Activated T-helper 1 cell treated with anti-CD3 and anti-CD28 coated beads, Interleukin-2, amount 50 U/mL, for 16 hours (primary cell): ENCODE measurements around the gene FKTN.
"Not testable (repeated sequence)": the region's sequence is repeated elsewhere in the genome, so short reads cannot be mapped to it uniquely, and the experiment has no call there.

Experiments used
- DNase-seq, 2 donors: peaks; one replicate each; pipeline ENCODE4 v3.0.0-alpha.2; 2020; ENCODE audit warnings: low read depth in 1 of 2, low spot score in 1 of 2

FKTN gene

DNA sequence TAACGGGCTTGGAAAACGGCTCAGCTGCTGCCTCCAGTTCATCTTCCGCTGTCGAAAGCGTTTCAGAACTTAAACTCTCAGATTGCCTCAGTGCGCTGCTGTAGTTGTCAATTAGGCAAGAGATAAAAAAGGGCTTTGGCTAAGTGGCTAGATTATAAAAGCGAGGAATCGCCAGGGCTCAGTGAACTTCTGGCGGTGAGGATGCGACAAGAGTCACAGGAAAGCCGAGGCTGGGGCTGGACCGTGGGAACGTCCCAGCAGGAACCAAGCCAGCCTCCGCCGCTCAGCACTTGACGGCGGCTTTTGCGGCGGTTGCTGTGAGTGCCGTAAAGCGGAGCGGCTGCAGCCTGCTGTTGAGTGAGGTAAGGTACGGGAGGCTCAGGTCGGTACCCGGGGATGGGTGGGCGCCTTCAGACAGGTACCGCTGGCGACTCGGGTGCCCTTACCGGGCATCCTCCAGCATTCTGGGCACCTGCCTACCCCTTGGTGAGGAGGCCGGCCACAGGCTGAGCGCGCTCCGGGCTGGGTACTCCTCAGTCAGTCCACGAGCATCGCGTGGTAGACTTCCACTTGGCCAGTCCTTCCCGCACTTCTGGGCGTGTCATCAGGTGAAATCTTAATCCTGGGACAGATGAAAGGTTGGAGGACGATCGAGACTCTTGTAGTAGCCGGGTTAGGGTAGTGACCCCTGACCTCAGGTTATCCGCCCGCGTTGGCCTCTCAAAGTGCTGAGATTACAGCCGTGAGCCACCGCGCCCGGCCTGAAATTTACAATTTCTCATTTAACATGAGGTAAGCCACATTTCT, at the start of gene FKTN:
Gene FKTN (plus strand): TSS at position 328 of the 807 bp plus-strand sequence. CDS start 16,902 bp downstream, outside the sequence.
- DNase-seq, result peak; percentile 42 to 58

DNA sequence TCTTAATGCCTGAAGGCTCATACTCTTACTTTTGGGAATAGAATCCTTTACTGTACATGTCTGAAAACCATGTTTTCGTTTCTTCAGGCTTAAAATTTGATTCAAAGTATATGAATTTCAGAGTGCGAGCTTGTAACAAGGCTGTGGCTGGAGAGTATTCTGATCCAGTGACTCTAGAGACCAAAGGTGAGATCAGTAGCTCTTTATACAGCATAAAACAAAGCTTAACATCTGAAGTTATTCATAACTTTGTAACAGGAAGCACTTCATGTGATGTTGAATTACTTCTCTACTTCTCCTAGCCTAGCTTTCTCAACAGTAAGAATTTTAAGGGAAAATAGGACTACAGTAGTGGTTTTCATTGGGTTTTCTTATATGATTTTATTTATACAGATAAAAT, 49.4 kb upstream of the FKTN start:
- no peak for DNase-seq

DNA sequence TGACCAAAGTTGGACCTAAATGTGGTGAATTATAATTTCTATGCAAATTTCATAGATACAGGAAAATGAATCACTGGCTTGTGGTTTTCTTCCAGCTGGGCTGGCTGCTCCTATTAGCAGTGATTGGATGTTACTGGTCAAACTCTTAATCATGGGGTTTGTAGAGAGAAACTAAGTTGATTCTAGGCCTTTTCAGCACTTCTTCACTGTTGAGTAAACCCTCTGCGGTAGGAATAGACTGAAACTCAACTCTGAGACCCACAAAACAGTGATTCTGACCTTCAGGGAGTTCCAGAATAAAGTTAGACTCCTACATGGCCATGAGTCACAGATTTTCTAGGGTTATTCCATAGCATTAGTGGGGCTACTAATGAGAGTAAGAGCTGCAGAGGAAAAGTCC, 47.9 kb upstream of the FKTN start:
- no peak for DNase-seq

DNA sequence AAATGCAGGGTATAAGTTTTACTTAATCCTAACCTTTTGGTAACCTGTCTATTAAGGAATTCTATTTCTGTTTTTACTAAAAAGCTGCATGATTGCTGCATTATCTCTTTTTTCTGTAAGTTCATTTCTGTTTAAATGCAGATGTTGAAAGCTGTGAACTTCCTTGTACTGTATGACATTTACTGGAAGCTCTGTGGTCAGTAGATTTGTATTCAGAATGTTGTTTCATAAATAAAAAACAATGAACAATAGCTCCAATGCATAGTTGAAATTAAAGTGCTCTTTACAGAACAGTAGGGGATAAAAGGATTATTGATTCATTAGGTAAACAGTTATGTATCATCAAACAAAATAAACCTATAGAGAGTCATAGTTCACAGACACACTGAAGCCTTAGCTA, 46.5 kb upstream of the FKTN start:
- DNase-seq, result no peak

DNA sequence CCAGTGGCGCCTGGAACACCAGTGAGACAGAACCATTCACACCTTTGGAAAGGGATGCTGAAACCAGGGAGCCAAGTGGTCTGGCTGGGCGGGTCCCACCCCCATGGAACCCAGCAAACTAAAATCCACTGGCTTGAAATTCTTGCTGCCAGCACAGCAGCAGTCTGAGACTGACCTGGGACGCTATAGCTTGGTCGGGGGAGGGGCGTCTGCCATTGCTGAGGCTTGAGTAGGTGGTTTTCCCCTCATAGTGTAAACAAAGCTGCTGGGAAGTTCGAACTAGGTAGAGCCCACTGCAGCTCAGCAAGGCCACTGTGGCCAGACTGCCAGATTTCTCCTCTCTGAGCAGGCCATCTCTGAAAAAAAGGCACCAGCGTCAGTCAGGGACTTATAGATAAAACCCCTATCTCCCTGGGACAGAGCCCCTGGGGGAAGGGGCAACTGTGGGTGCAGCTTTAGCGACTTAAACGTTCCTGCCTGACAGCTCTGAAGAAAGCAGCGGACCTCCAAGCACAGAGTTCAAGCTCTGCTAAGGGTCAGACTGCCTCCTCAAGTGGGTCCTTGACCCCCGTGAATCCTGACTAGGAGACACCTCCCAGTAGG, 42.0 kb upstream of the FKTN start:
- no peak for DNase-seq

DNA sequence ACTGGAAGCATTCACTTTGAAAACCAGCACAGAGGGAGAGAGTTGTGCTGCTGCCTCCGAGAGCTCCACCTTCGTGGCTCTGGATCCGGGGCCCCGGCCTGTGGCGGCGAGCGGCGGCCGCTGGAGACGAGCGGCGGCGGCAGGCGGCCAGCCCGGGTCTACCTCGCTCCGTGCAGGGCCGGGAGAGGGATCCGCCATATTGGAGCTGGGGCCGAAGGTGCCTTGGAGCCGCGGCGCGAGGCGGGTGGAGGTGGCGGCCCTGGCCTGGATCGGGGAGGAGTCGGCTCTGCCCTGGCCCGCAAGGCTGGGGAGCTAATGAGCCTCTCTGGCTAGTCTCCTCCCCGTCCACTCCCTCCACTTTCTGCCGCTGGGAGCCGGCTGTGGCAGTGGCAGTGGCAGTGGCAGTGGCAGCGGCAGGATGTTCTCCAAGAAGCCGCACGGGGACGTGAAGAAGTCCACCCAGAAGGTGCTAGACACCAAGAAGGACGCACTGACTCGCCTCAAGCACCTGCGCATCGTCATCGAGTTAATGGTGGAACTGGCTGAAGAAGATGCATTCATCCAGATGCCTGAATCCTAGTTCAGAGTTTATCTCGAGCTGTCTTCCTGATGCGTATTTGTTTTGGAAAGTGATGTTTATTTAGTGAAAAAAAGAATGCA, 38.1 kb upstream of the FKTN start:
- DNase-seq, result peak in 1 of 2 donors; percentile 19

DNA sequence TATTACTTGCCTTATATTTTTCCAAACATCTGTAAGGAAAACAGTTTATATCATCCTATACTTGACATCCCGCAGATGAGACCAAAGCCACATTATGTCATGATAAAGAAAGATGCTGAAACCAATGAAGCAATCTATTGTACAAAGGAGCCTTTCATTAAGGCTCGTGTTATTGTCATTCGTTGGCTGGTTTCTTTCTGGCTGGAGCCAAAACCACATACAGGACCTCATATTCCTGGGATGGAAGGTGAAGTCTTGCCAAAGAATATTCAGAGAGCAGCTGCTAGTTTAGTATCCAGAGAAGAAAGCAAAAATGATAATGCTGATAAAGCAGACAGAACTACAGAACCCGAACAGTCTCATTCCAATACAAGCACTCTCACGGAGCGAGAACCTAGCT, 36.9 kb upstream of the FKTN start:
- not testable (repeated sequence) for DNase-seq

DNA sequence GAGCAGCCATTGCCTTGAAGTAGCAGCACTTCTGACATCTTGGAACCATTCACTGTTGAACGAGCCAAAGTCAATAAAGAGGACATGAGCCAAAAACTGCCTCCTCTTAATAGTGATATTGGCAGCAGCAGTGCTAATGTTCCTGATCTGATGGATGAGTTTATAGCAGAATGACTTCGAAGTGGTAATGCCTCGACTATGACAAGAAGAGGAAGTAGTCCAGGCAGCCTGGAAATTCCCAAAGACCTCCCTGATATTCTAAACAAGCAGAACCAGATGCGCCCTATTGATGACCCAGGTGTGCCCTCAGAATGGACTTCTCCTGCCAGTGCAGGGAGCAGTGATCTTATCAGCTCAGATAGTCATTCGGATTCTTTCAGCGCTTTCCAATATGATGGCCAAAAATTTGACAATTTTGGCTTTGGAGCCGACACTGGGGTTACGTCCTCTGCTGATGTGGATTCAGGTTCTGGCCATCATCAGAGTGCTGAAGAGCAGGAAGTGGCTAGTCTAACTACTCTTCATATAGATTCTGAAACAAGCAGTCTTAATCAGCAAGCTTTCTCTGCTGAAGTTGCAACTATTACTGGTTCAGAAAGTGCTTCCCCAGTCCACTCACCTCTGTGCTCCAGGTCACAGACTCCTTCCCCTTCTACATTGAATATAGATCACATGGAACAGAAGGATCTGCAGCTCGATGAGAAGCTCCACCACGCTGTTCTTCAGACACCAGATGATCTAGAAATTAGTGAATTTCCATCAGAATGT, 35.1 kb upstream of the FKTN start:
- not testable (repeated sequence) for DNase-seq

DNA sequence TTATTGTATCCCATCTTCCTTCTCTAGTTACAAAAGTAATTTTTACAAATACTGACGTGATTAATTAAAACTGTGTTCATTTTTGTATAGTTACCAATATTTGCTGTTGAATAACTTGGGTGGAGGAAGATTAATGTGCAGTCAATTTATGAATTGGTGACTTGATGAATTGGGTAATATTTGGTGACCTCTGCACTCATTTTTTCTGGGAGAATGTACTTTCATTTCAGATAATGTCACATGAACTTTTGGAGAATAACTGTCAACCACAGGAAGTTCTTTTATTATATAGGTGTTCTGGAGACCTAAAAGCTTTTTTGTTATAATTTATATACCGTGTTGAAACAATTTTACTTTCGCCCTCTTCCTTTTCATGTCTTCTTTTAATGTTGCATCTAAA, 26.4 kb upstream of the FKTN start:
- DNase-seq, result no peak

DNA sequence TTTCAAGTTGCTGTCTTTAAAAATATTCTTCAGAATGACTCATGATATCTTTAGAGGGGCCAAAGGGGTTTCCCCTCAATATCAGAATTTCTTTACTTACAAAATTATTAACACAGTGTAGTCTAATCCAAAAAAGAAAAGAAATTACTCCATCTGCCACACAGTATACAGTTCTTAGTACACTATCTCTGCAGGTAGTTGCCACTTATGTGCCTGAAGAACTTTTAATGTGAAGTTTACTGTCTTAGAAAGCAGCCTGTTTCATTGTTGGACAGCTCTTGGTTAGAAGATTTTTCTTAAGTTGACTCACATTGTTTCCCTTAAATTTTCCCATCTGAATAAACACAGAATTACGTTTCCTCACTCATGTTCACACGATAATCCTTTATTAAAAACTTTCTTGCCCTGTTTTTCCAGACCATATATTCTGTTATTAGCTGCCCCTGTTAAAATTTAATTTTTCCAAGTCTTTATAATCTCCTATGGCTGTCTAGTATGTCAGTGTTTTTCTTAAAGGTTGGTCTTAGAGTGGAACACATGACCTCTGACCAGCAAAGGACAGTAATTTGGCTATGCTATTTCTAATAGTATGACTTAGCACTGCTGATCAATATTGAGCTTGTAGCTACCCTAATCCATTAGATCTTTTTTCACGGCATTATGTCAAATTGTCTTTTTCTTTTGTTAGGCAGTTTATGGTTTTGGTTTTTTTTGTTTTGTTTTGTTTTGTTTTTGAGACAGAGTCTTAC, 21.8 kb upstream of the FKTN start:
- DNase-seq, result no peak

DNA sequence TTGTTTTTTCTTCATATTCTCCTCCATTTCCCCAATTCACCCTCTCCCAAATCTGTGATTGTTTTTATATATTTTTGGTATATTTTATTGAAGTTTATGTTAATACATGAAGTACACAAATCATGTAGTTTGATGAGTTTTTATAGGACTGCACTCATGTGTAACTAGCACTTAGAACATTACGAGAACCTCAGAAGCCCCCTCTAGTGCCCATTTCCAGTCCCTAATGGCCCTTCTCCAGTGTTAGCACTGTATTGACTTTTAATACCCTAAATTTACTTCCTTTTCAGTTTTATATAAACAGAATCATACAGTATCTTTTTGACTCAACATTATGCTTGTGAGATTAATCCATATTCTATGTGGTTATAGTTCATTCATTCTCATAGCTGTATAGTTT, 18.5 kb upstream of the FKTN start:
- no peak for DNase-seq

DNA sequence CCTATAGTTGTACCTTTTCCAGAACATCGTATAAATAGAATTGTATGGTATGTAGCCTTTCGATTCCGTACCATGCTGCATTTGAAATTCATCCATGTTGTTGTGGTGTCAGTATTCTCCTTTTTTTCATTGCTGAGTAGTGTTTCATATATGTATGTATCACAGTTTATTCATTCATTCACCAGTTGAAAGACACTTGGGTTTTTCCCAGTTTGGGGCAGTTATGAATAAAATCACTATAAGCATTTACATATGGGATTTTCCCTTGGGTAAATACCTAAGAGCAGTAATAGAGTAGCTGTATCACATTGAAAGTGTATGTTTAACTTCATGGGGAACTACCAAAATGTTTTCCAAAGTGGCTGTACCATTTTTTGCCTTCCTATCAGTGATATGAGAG, 16.1 kb upstream of the FKTN start:
- no peak for DNase-seq

DNA sequence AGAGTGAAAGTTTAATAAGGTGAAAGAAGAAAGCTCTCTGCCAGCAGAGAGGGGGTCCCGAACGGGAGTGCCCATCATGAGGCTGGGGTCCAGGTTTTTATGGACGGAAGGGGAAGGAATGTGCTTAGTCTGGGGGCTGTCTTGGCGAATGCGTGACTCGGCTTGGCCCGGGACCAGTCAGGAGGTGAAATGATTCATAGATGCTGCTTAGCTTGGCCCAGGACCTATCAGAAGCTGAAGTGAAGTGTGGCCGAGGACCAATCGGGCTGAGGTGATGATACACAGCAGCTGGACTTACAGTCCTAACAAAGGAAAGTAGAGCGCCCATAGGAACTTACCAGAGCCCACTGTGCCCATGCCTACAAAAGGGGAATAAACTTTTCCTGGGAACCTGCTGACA, 3.9 kb upstream of the FKTN start:
- DNase-seq, result no peak

DNA sequence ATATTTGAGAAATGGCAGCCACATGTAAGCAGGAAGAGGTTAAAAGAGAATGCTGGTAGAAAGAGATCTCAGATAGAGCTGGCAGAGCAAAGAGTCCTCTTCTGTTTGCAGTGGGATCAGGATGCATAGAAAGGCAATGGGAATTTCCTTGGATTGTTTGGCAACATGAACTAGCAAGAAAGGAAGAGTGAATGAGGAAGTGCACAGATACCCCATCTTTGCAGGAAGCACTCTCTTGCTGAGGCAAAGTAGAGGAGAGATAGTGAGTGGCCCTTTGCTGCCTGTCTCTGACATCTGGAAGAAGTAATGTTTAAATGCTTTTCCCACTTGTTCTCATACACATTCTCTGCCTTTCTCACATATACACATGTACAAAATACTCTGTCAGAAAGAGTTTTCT, 14.5 kb downstream of the FKTN start:
- no peak for DNase-seq

DNA sequence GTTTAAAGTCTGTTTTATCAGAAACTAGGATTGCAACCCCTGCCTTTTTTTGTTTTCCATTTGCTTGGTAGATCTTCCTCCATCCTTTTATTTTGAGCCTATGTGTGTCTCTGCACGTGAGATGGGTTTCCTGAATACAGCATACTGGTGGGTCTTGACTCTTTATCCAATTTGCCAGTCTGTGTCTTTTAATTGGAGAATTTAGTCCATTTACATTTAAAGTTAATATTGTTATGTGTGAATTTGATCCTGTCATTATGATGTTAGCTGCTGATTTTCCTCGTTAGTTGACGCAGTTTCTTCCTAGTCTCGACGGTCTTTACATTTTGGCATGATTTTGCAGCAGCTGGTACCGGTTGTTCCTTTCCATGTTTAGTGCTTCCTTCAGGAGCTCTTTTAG, 22.0 kb downstream of the FKTN start:
- DNase-seq, result not testable (repeated sequence)

DNA sequence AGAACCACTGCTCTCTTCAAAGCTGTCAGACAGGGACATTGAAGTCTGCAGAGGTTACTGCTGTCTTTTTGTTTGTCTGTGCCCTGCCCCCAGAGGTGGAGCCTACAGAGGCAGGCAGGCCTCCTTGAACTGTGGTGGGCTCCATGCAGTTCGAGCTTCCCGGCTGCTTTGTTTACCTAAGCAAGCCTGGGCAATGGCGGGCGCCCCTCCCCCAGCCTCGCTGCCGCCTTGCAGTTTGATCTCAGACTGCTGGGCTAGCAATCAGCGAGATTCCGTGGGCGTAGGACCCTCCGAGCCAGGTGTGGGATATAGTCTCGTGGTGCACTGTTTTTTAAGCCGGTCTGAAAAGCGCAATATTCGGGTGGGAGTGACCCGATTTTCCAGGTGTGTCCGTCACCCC, 23.6 kb downstream of the FKTN start:
- DNase-seq, result not testable (repeated sequence)

DNA sequence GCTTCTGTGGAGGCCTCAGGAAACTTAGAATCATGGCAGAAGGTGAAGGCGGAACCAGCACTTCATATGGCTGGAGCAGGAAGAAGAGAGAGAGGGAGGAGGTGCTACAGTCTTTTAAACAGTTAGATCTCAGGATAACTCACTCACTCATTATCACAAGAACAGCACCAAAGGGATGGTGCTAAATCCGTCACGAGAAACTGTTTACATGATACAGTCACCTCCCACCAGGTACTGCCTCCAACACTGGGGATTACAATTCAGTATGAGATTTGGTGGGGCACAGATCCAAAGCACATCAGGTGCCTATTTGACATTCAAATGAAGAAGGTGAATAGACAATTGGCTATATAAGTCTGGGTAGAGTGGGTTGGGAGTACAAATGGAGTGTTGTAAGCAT, 35.2 kb downstream of the FKTN start:
- no peak for DNase-seq

DNA sequence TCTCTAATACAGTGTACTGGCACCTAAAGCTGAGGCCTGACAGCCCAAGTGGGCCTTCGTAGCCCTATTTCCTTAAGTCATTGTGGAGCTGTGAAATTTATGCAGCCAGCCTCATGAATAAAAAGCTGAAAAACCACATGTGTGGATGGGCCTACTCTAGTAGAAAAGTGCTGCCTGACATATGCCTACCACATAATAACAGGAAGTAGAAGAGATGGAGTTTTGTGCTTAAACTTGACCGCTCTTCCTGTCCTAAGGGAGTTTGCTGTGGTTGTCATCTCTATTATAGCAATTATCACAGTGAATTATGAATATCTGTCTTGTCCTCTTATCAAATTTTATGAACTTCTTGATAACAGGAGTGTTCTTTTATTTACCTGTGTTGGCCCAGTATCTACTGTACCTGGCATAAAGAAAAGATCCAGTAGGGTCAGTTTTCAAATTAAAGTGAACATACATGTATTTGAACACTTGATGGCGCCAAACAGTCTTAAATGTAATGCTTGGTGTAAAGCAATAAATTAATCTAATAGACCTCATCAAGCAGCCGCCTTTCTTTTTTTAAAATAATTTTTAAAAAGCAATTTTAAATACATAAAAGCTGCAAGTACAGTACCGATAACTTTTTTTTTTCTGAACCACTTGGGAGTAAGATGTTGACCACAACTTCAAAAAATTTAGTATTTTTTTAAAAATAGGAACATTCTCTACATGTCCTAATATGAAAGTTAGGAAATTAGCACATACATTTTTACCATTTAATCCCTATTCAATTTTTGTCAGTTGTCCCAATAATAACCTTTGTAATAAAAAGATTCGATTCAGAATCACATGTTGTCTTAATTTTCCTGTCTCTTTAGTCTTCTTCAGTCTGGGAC, 51.0 kb downstream of the FKTN start:
- DNase-seq, result no peak

DNA sequence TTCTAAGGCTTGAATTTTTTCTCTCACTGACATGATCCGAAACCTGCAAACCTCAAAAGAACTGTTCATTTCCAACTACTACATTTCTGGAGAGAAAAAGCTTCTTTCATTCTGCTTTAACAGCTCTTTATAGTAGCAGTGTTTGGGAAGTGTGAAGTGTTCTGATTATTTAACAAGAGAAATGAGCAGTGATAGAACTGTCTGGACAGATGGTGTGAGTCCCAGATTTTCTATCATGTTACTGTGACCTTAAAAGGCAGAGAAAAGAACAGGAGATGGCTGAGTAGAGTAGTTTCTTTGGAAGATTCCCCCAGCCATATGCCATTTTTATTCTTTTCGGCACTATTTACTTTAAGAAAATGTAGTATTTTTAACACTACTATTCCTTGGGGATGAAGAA, 63.1 kb downstream of the FKTN start:
- DNase-seq, result no peak

DNA sequence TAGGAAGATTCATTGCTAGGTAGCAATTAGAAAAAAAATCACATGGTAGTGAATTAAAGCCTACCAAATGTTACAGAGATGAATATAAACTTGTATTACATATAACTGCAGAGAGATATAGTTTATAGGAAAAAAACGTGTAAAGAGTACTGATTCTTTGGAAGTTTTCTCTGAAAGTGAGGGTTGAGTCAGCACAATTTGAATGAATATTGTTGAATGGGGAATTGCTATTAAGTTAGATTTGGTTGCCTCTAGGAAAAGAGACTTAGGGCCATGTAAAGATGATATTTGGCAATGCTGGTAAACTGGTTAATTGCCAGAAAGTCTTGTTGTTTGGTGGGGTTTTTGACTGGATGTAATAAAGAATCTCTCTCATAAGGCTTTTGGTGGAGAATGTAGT, 67.2 kb downstream of the FKTN start:
- DNase-seq, result no peak
